Measurements from ENCODE around the gene GUCY2F.

Gene GUCY2F

GRCh38 chrX:109344678-109345077, 137.2 kb downstream of the GUCY2F start:
- Mint-ChIP-seq H3K4me3 (no peak overlapping the region), H3K4me1 (no peaks in the 10 kb centered on the region)

GRCh38 chrX:109344101-109344500, 137.8 kb downstream of the GUCY2F start:
- ATAC-seq (ENCODE audit: low read depth), result no peak
- Mint-ChIP-seq H3K36me3 (no peaks in the 10 kb centered on the region), H3K27ac (no peak overlapping the region), H3K9me3 (no peaks in the 10 kb centered on the region), H3K4me3 (no peak overlapping the region), H3K4me1 (no peaks in the 10 kb centered on the region), H3K27me3 (peaks cover 4% of the 10 kb centered on the region)
- DNase-seq (ENCODE audit: low spot score in 2 of 2), result no peak

More at GRCh38 chrX:109344678-109345077, 137.2 kb downstream of the GUCY2F start:
- no peak for DNase-seq (ENCODE audit: low spot score in 2 of 2)
- Mint-ChIP-seq H3K27me3 (peaks cover 4% of the 10 kb centered on the region), H3K36me3 (no peaks in the 10 kb centered on the region), H3K27ac (no peak overlapping the region), H3K9me3 (no peaks in the 10 kb centered on the region)
- ATAC-seq (ENCODE audit: low read depth), result no peak

- DNase-seq (ENCODE audit: low spot score in 2 of 2) (no peak), ATAC-seq (ENCODE audit: low read depth) (no peak)
- Mint-ChIP-seq H3K4me1 (no peaks in the 10 kb centered on the region), H3K36me3 (no peaks in the 10 kb centered on the region), H3K27me3 (peaks cover 3% of the 10 kb centered on the region), H3K9me3 (no peaks in the 10 kb centered on the region), H3K27ac (no peak overlapping the region), H3K4me3 (no peak overlapping the region)
Observed at GRCh38 chrX:109343671-109344070, 138.2 kb downstream of the GUCY2F start.

GRCh38 chrX:109336141-109336540, 145.7 kb downstream of the GUCY2F start:
- Mint-ChIP-seq H3K27ac (no peak overlapping the region), H3K9me3 (peaks cover 2% of the 10 kb centered on the region), H3K4me1 (no peaks in the 10 kb centered on the region), H3K36me3 (no peaks in the 10 kb centered on the region), H3K27me3 (no peaks in the 10 kb centered on the region), H3K4me3 (no peak overlapping the region)
- ATAC-seq (ENCODE audit: low read depth) (no peak), DNase-seq (ENCODE audit: low spot score in 2 of 2) (no peak)

GRCh38 chrX:109327251-109327650, 154.6 kb downstream of the GUCY2F start:
- H3K4me3 Mint-ChIP-seq, result no peak overlapping the region
- DNase-seq (ENCODE audit: low spot score in 2 of 2) (no peak), ATAC-seq (ENCODE audit: low read depth) (no peak)
- no peaks in the 10 kb centered on the region for H3K27me3 Mint-ChIP-seq
- H3K9me3 Mint-ChIP-seq, result no peaks in the 10 kb centered on the region
- H3K4me1 Mint-ChIP-seq, result no peaks in the 10 kb centered on the region
- no peaks in the 10 kb centered on the region for H3K36me3 Mint-ChIP-seq
- no peak overlapping the region for H3K27ac Mint-ChIP-seq

All from memory B cell (primary cell).